Measurements from ENCODE around the gene IFIT5.
"Not testable (repeated sequence)": the region's sequence is repeated elsewhere in the genome, so short reads cannot be mapped to it uniquely, and the experiment has no call there.

The IFIT5 gene

DNA sequence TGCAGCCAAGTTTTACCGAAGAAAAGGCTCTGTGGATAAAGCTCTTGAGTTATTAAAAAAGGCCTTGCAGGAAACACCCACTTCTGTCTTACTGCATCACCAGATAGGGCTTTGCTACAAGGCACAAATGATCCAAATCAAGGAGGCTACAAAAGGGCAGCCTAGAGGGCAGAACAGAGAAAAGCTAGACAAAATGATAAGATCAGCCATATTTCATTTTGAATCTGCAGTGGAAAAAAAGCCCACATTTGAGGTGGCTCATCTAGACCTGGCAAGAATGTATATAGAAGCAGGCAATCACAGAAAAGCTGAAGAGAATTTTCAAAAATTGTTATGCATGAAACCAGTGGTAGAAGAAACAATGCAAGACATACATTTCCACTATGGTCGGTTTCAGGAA is 11.3 kb upstream of the IFIT5 start:
- no peak for TF ChIP-seq EZH2phosphoT487 (IDR thresholded peaks at IDR 0.05; ENCODE audit: borderline replicate concordance)
- TF ChIP-seq, protein P1, sequence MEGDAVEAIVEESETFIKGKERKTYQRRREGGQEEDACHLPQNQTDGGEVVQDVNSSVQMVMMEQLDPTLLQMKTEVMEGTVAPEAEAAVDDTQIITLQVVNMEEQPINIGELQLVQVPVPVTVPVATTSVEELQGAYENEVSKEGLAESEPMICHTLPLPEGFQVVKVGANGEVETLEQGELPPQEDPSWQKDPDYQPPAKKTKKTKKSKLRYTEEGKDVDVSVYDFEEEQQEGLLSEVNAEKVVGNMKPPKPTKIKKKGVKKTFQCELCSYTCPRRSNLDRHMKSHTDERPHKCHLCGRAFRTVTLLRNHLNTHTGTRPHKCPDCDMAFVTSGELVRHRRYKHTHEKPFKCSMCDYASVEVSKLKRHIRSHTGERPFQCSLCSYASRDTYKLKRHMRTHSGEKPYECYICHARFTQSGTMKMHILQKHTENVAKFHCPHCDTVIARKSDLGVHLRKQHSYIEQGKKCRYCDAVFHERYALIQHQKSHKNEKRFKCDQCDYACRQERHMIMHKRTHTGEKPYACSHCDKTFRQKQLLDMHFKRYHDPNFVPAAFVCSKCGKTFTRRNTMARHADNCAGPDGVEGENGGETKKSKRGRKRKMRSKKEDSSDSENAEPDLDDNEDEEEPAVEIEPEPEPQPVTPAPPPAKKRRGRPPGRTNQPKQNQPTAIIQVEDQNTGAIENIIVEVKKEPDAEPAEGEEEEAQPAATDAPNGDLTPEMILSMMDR (conservative IDR thresholded peaks at IDR 0.05; ENCODE audit: low read length): no peak

DNA sequence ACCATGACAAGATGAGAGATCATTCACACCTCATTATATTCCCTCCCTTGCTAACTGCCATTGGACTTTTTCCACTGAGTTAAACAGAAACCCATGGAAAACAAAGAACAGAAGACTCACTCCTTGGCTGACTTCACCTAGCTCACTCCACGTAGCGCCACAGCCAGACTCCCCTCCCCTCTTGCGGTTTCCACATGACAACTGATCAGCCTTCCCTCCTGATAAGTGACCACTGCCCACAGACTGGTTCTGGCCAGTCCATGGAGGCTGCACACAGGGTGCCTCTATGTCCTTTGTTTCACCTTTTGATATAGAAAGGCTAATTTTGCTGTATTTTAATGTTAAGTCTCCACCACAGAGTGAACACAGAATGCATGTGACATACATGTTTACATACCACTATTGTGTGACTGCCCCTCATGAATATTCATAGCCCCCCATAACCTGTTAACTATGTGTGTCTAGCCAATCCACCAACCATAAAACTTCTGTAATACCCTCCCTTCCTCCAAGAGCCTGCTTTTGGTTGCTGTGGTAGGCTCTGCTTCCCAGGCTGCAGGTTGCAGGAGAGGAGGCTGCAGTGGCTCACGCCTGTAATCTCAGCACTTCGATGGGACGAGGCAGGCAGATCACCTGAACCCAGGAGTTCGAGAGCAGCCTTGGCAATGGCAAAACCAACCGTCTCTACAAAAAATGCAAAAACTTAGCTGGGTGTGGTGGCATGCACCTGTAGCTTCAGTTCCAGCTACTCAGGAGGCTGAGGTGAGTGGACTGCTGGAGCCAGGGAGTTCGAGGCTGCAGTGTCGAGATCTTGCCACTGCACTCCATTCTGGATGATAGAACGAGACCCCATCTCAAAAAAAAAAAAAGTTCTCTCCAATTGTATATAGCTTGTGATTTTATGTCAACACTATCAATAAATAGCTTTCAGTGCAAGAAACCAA is 10.0 kb upstream of the IFIT5 start:
- Histone ChIP-seq H3K36me3 (ENCODE audit: insufficient read depth, low read length) (no peaks in the 10 kb centered on the region), H3F3A (ENCODE audit: low read depth) (no peaks in the 10 kb centered on the region), H3K9me3 (ENCODE audit: insufficient read depth, low read depth, low read length) (no peaks in the 10 kb centered on the region), H3K4me2 (ENCODE audit: low read depth, low read length, poor library complexity, severe bottlenecking) (no peak overlapping the region), H3K9me2 (replicated peaks; ENCODE audit: low read depth, low read length) (no peaks in the 10 kb centered on the region), H4K20me1 (ENCODE audit: insufficient read depth, low read length, poor library complexity, severe bottlenecking) (no peaks in the 10 kb centered on the region), H3K4me1 (ENCODE audit: insufficient read depth, low read length, poor library complexity, severe bottlenecking) (peaks cover 5% of the 10 kb centered on the region), H3K27me3 (ENCODE audit: insufficient read depth, low read length, poor library complexity, severe bottlenecking) (no peaks in the 10 kb centered on the region), H3K9ac (ENCODE audit: low read depth, low read length, poor library complexity, severe bottlenecking) (no peak overlapping the region), H3K4me3 (ENCODE audit: low read length, poor library complexity, severe bottlenecking) (no peak overlapping the region), H2AFZ (ENCODE audit: low read length) (no peak overlapping the region), H3K79me2 (ENCODE audit: insufficient read depth, low read length) (no peaks in the 10 kb centered on the region)
- TF ChIP-seq, protein P1 (conservative IDR thresholded peaks at IDR 0.05; ENCODE audit: low read length): no peak
- TF ChIP-seq EZH2phosphoT487 (IDR thresholded peaks at IDR 0.05; ENCODE audit: borderline replicate concordance): no peak

More for the DNA sequence above, 11.3 kb upstream of the IFIT5 start:
- Histone ChIP-seq H3K36me3 (ENCODE audit: insufficient read depth, low read length) (no peaks in the 10 kb centered on the region), H3K79me2 (ENCODE audit: insufficient read depth, low read length) (no peaks in the 10 kb centered on the region), H3K4me1 (ENCODE audit: insufficient read depth, low read length, poor library complexity, severe bottlenecking) (peaks cover 5% of the 10 kb centered on the region), H3F3A (ENCODE audit: low read depth) (no peaks in the 10 kb centered on the region), H3K4me2 (ENCODE audit: low read depth, low read length, poor library complexity, severe bottlenecking) (no peak overlapping the region), H3K4me3 (ENCODE audit: low read length, poor library complexity, severe bottlenecking) (no peak overlapping the region), H3K9me3 (ENCODE audit: insufficient read depth, low read depth, low read length) (no peaks in the 10 kb centered on the region), H4K20me1 (ENCODE audit: insufficient read depth, low read length, poor library complexity, severe bottlenecking) (no peaks in the 10 kb centered on the region), H3K9me2 (replicated peaks; ENCODE audit: low read depth, low read length) (no peaks in the 10 kb centered on the region), H3K27me3 (ENCODE audit: insufficient read depth, low read length, poor library complexity, severe bottlenecking) (no peaks in the 10 kb centered on the region), H3K9ac (ENCODE audit: low read depth, low read length, poor library complexity, severe bottlenecking) (no peak overlapping the region), H2AFZ (ENCODE audit: low read length) (no peak overlapping the region)

DNA sequence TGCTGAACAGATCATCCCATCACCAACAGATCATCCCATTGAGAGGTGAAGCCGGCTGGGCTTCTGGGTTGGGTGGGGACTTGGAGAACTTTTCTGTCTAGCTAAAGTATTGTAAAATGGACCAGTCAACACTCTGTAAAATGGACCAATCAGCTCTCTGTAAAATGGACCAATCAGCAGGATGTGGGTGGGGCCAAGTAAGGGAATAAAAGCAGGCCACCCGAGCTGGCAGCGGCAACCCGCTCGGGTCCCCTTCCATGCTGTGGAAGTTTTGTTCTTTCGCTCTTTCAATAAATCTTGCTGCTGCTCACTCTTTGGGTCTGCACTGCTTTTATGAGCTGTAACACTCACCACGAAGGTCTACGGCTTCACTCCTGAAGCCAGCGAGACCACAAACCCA is 8.2 kb upstream of the IFIT5 start:
- not testable (repeated sequence) for H3K4me2 ChIP-seq (ENCODE audit: low read depth, low read length, poor library complexity, severe bottlenecking); H3F3A ChIP-seq (ENCODE audit: low read depth); H2AFZ ChIP-seq (ENCODE audit: low read length); H3K79me2 ChIP-seq (ENCODE audit: insufficient read depth, low read length); H4K20me1 ChIP-seq (ENCODE audit: insufficient read depth, low read length, poor library complexity, severe bottlenecking); H3K9ac ChIP-seq (ENCODE audit: low read depth, low read length, poor library complexity, severe bottlenecking); H3K36me3 ChIP-seq (ENCODE audit: insufficient read depth, low read length); H3K9me2 ChIP-seq (replicated peaks; ENCODE audit: low read depth, low read length); H3K4me3 ChIP-seq (ENCODE audit: low read length, poor library complexity, severe bottlenecking); H3K9me3 ChIP-seq (ENCODE audit: insufficient read depth, low read depth, low read length); H3K27me3 ChIP-seq (ENCODE audit: insufficient read depth, low read length, poor library complexity, severe bottlenecking); H3K4me1 ChIP-seq (ENCODE audit: insufficient read depth, low read length, poor library complexity, severe bottlenecking)

DNA sequence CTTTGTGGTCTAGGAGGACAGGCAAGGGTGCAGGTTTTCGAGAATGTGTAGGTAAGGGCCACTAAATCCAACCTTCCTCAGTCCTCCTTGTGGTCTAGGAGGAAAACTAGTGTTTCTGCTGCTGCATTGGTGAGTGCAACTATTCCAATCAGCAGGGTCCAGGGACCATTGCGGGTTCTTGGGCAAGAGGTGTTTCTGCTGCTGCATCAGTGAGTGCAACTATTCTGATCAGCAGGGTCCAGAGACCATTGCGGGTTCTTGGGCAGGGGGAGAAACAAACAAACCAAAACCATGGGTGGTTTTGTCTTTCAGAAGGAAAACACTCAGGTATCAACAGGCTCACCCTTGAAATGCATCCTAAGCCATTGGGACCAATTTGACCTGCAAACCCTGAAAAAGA is 6.6 kb upstream of the IFIT5 start:
- not testable (repeated sequence) for H3K36me3 ChIP-seq (ENCODE audit: insufficient read depth, low read length); H3K4me1 ChIP-seq (ENCODE audit: insufficient read depth, low read length, poor library complexity, severe bottlenecking); H3K9me2 ChIP-seq (replicated peaks; ENCODE audit: low read depth, low read length); H4K20me1 ChIP-seq (ENCODE audit: insufficient read depth, low read length, poor library complexity, severe bottlenecking); H3K4me3 ChIP-seq (ENCODE audit: low read length, poor library complexity, severe bottlenecking); H3K27me3 ChIP-seq (ENCODE audit: insufficient read depth, low read length, poor library complexity, severe bottlenecking); H3K79me2 ChIP-seq (ENCODE audit: insufficient read depth, low read length); H3K9me3 ChIP-seq (ENCODE audit: insufficient read depth, low read depth, low read length); H3K4me2 ChIP-seq (ENCODE audit: low read depth, low read length, poor library complexity, severe bottlenecking); H3F3A ChIP-seq (ENCODE audit: low read depth); H3K9ac ChIP-seq (ENCODE audit: low read depth, low read length, poor library complexity, severe bottlenecking); H2AFZ ChIP-seq (ENCODE audit: low read length)

DNA sequence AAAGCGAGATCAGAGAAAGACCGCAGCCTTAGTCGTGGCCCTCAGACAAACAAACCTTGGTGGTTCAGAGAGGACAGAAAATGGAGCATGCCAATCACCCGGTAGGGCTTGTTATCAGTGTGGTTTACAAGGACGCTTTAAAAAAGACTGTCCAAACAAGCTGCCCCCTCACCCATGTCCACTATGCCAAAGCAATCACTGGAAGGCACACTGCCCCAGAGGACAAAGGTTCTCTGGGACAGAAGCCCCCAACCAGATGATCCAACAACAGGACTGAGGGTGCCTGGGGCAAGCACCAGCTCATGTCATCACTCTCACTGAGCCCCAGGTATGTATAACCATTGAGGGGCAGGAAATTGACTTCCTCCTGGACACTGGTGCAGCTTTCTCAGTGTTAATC is 5.1 kb upstream of the IFIT5 start:
- not testable (repeated sequence) for H3K4me2 ChIP-seq (ENCODE audit: low read depth, low read length, poor library complexity, severe bottlenecking); H3K9ac ChIP-seq (ENCODE audit: low read depth, low read length, poor library complexity, severe bottlenecking); H4K20me1 ChIP-seq (ENCODE audit: insufficient read depth, low read length, poor library complexity, severe bottlenecking); H3K36me3 ChIP-seq (ENCODE audit: insufficient read depth, low read length); H3F3A ChIP-seq (ENCODE audit: low read depth); H3K9me3 ChIP-seq (ENCODE audit: insufficient read depth, low read depth, low read length); H3K79me2 ChIP-seq (ENCODE audit: insufficient read depth, low read length); H2AFZ ChIP-seq (ENCODE audit: low read length); H3K4me3 ChIP-seq (ENCODE audit: low read length, poor library complexity, severe bottlenecking); H3K27me3 ChIP-seq (ENCODE audit: insufficient read depth, low read length, poor library complexity, severe bottlenecking); H3K9me2 ChIP-seq (replicated peaks; ENCODE audit: low read depth, low read length)
- peaks cover 15% of the 10 kb centered on the region for H3K4me1 ChIP-seq (ENCODE audit: insufficient read depth, low read length, poor library complexity, severe bottlenecking)

DNA sequence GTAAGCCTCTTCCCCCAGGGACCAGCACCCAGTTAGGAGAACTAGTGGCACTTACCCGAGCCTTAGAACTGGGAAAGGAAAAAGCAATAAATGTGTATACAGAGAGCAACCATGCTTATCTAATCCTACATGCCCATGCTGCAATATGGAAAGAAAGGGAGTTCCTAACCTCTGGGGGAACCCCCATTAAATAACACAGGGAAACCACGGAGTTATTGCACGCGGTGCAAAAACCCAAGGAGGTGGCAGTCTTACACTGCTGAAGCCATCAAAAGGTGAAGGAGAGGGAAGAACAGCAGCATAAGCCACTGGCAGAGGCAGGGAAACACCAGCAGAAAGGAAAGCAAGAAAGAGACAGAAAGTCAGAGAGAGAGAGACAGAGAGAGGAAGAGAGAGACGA is 3.8 kb upstream of the IFIT5 start:
- H3K27me3 ChIP-seq (ENCODE audit: insufficient read depth, low read length, poor library complexity, severe bottlenecking); H3K9me2 ChIP-seq (replicated peaks; ENCODE audit: low read depth, low read length); H3K36me3 ChIP-seq (ENCODE audit: insufficient read depth, low read length); H3K9ac ChIP-seq (ENCODE audit: low read depth, low read length, poor library complexity, severe bottlenecking); H3K4me3 ChIP-seq (ENCODE audit: low read length, poor library complexity, severe bottlenecking); H3F3A ChIP-seq (ENCODE audit: low read depth); H3K9me3 ChIP-seq (ENCODE audit: insufficient read depth, low read depth, low read length); H2AFZ ChIP-seq (ENCODE audit: low read length); H4K20me1 ChIP-seq (ENCODE audit: insufficient read depth, low read length, poor library complexity, severe bottlenecking); H3K4me2 ChIP-seq (ENCODE audit: low read depth, low read length, poor library complexity, severe bottlenecking): not testable (repeated sequence)
- Histone ChIP-seq H3K4me1 (ENCODE audit: insufficient read depth, low read length, poor library complexity, severe bottlenecking) (peaks cover 17% of the 10 kb centered on the region), H3K79me2 (ENCODE audit: insufficient read depth, low read length) (peaks cover 15% of the 10 kb centered on the region)
